H1 (cell line): ENCODE measurements around the gene TTC8. TPM values are rescaled to one million over a fixed set of nuclear protein-coding genes. Genes with fewer than 3 reads are reported as not detected.

Experiments used
- JUN ChIP-seq: IDR thresholded peaks from 2 replicates; pipeline ENCODE4 v1.6.1; 2011; ENCODE audit warnings: low read depth, mild to moderate bottlenecking, improper control_type of control experiment, low read length
- polyA plus RNA-seq, 7 experiments: library from polyadenylated mRNA; depleted of rRNA in 3 of 7; stranded (reverse) in 5 of 7; unstranded in 2 of 7; fragments of >200 nt in 5 of 7; fragments of 200-250 nt in 2 of 7; gene quantifications; 1 replicate in 5 of 7; 2 replicates in 1 of 7; 4 replicates in 1 of 7; pipeline versions ENCODE4 v1.2.1 to v1.2.3, GENCODE V29; 2011 to 2013; ENCODE audit warnings: missing spikeins in 2 of 7, mixed read lengths in 2 of 7
- total RNA-seq: library from RNA; stranded (reverse); fragmentation: NEBNext Ultra II Directional; extraction: Animal tissue kit (Norgen Biotek cat#: 25700); gene quantifications from 2 replicates; pipeline ENCODE4 v1.2.1, GENCODE V29; 2021

Gene TTC8
- total and polyA plus RNA-seq, 2 of the 8 experiments (the other 6 are each of a cell fraction or from before 2014, with no cell fraction given): 13.1 to 13.5 TPM

DNA sequence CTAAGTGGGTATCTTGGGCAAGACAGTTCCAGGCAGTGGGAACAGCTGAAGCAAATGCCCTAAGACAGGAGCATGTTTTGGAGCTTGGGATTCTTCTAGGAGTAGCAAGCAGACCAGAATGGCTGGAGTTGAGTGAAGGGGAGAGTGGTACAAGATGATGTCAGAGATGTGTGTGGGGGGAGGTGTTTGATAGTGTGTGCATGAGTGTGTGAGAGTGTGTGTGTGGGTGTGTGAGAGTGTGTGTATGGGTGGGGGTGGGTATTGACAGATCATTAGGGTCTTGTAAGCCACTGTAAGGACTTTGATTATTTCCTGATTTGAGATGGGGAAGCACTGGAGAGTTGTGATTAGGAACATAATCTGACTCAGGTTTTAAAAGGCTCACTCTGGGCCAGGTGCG lies 78.4 kb downstream of the TTC8 start (continued):
- no peak for TF ChIP-seq JUN
